Gastroesophageal sphincter (tissue), 3 donors: ENCODE results near the gene CMTM6.

Source experiments
- CTCF ChIP-seq, 4 experiments: fragments of 200-600 bp in 2 of 4; fragments of 450-650 bp in 2 of 4; sonication (generic) in 1 of 4; IDR thresholded peaks; one replicate each; pipeline ENCODE4 v1.5.1; 2017 to 2019; ENCODE audit warnings: antibody characterized with exemption in 4 of 4, mild to moderate bottlenecking in 2 of 4, moderate library complexity in 2 of 4
- EP300 ChIP-seq: sonication (generic); formaldehyde crosslinking; IDR thresholded peaks from one replicate; pipeline ENCODE4 v1.6.1; 2017; ENCODE audit warnings: antibody characterized with exemption, mild to moderate bottlenecking
- POLR2AphosphoS5 ChIP-seq: sonication (generic); formaldehyde crosslinking; IDR thresholded peaks from one replicate; pipeline ENCODE4 v1.6.1; 2017; ENCODE audit warnings: antibody characterized with exemption

DNA sequence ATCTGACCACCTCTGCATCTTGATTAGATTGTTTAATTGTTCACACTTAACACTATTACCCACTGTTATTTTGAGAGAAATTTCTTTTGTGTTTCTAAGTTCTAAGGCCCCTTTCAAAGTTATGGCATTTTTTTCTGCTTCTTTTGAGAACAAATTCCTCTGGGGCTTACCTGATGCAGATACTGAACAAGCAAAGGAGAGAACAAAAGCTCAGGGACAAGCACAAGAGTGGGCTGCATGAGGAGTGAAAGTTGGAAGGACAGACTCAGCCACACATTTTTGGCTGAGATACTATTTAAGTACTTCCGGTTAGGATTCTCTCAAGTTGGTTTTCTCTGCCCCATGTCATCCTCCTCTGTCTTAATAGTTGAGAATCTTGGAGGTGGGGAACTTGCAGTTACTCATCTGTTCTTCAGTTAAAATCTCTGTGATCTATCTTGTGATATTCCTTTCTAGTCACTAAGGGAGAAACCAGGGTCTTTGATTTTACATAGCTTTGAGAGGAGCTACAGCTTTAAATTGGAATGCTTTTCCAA is 54.7 kb downstream of the CMTM6 start:
- no peak for TF ChIP-seq CTCF (IDR thresholded peaks at IDR 0.05)
- TF ChIP-seq POLR2AphosphoS5 = no peak
- no peak for TF ChIP-seq EP300
